HCT116 (cell line): ENCODE measurements around the gene CD200R1L. TPM values are rescaled to one million over a fixed set of nuclear protein-coding genes. Genes with fewer than 3 reads are reported as not detected.

Experiments used
- ATAC-seq: fragments of 200-7000 bp; cut with Tn5 transposase; 2 replicates; pipeline ENCODE4 v1.9.1; 2020; ENCODE audit warnings: mild to moderate bottlenecking, moderate library complexity
- BruUV-seq: library from RNA; stranded (reverse); fragments of 400-500 nt; replicated peaks from 2 replicates; lab custom pipeline; 2021; lab: Mats Ljungman, UMichigan
- CTCF ChIA-PET: fragments of 300-600 bp; sonication (Branson Sonifier 250); formaldehyde crosslinking; loops from one replicate; lab custom pipeline; 2021; ENCODE audit warnings: antibody characterized with exemption; lab: Charles Lee
- POLR2A ChIA-PET: fragments of 300-600, 350-600 bp; sonication (Branson Sonifier 250); formaldehyde crosslinking; loops from one replicate; lab custom pipeline; 2021; ENCODE audit warnings: antibody characterized with exemption; lab: Charles Lee
- RAD21 ChIA-PET, 2 experiments: fragments of 300-600 bp; sonication (Branson Sonifier 250); formaldehyde crosslinking; loops; one replicate each; lab custom pipeline; 2023; ENCODE audit warnings: low total read pairs in 2 of 2; ENCODE audit not compliant: uncharacterized antibody in 2 of 2, unreplicated experiment in 2 of 2, low non-redundant PET in 1 of 2; lab: Charles Lee
- DNase-seq: peaks from one replicate; pipeline ENCODE4 v3.0.0-alpha.2; 2010; ENCODE audit warnings: low read depth, low spot score
- H2AFZ ChIP-seq: fragments of 200-600 bp; shearing (Covaris generic), sonication (generic); 2 replicates; pipeline ENCODE4 v1.6.1; 2017; ENCODE audit warnings: low read depth, mixed run types, mixed read lengths, antibody characterized with exemption, low read length; ENCODE audit not compliant: poor library complexity, severe bottlenecking
- H3K27ac ChIP-seq: 2 replicates; pipeline ENCODE4 v1.5.1; 2012; ENCODE audit warnings: low read depth, low read length
- H3K27me3 ChIP-seq: fragments of 200-600 bp; sonication (generic); 2 replicates; pipeline ENCODE4 v1.6.1; 2016; ENCODE audit warnings: mixed run types, low read length, mixed read lengths; ENCODE audit not compliant: insufficient read depth
- H3K36me3 ChIP-seq, 2 experiments: fragments of 200-500 bp in 1 of 2; fragments of 200-600 bp in 1 of 2; sonication (Bioruptor generic) in 1 of 2; sonication (generic) in 1 of 2; 2 replicates each; pipeline versions ENCODE4 v1.5.1 to v1.6.1; 2014 to 2016; ENCODE audit warnings: low read length in 2 of 2, inconsistent platforms in 1 of 2, mixed read lengths in 1 of 2, mixed run types in 1 of 2; ENCODE audit not compliant: insufficient read depth in 2 of 2, control insufficient read depth in 1 of 2
- H3K4me1 ChIP-seq, 2 experiments: fragments of 200-600 bp in 1 of 2; sonication (generic) in 1 of 2; 2 replicates each; pipeline versions ENCODE4 v1.5.1 to v1.6.1; 2012 to 2017; ENCODE audit warnings: low read length in 2 of 2, inconsistent platforms in 1 of 2, mild to moderate bottlenecking in 1 of 2, mixed read lengths in 1 of 2, mixed run types in 1 of 2, moderate library complexity in 1 of 2; ENCODE audit not compliant: insufficient read depth in 2 of 2, control insufficient read depth in 1 of 2
- H3K4me2 ChIP-seq: fragments of 200-600 bp; sonication (generic); 2 replicates; pipeline ENCODE4 v1.6.1; 2017; ENCODE audit warnings: mixed run types, low read length, mixed read lengths
- H3K4me3 ChIP-seq, 2 experiments: fragments of 200-600 bp in 1 of 2; sonication (generic) in 1 of 2; replicated peaks in 1 of 2; 2 replicates each; pipeline ENCODE4 v1.5.1; 2011 to 2016; ENCODE audit warnings: low read length in 2 of 2, control low read depth in 1 of 2, low read depth in 1 of 2, mild to moderate bottlenecking in 1 of 2, mixed read lengths in 1 of 2, mixed run types in 1 of 2
- H3K79me2 ChIP-seq: fragments of 200-600 bp; sonication (generic); 2 replicates; pipeline ENCODE4 v1.6.1; 2017; ENCODE audit warnings: mild to moderate bottlenecking, mixed run types, low read length, moderate library complexity, mixed read lengths; ENCODE audit not compliant: insufficient read depth
- H3K9ac ChIP-seq: fragments of 200-600 bp; sonication (generic); 2 replicates; pipeline ENCODE4 v1.6.1; 2016; ENCODE audit warnings: low read length, mixed read lengths
- H3K9me2 ChIP-seq: fragments of 200-600 bp; sonication (generic), shearing (Covaris generic); 2 replicates; pipeline ENCODE4 v1.6.1; 2017; ENCODE audit warnings: mixed run types, mild to moderate bottlenecking, moderate library complexity; ENCODE audit not compliant: insufficient read depth
- H3K9me3 ChIP-seq, 2 experiments: fragments of 200-500 bp in 1 of 2; fragments of 200-600 bp in 1 of 2; sonication (Bioruptor generic) in 1 of 2; sonication (generic) in 1 of 2; 2 replicates each; pipeline ENCODE4 v1.6.1; 2014 to 2017; ENCODE audit warnings: low read length in 2 of 2, mixed read lengths in 2 of 2, inconsistent platforms in 1 of 2, low read depth in 1 of 2, mild to moderate bottlenecking in 1 of 2, mixed run types in 1 of 2, moderate library complexity in 1 of 2; ENCODE audit not compliant: control insufficient read depth in 1 of 2, insufficient read depth in 1 of 2
- H4K20me1 ChIP-seq: fragments of 200-600 bp; sonication (generic), shearing (Covaris generic); 2 replicates; pipeline ENCODE4 v1.6.1; 2017; ENCODE audit warnings: mixed run types, mild to moderate bottlenecking, moderate library complexity; ENCODE audit not compliant: insufficient read depth
- ATF3 ChIP-seq: IDR thresholded peaks from 2 replicates; pipeline ENCODE4 v1.6.1; 2012
- ELF1 ChIP-seq: IDR thresholded peaks from 2 replicates; pipeline ENCODE4 v1.6.1; 2012; ENCODE audit warnings: low read depth, borderline replicate concordance
- EZH2 ChIP-seq: fragments of 200-600 bp; sonication (generic); IDR thresholded peaks from 2 replicates; pipeline ENCODE4 v1.6.1; 2017; ENCODE audit warnings: antibody characterized with exemption, mixed run types
- EZH2phosphoT487 ChIP-seq: fragments of 200-600 bp; IDR thresholded peaks from 2 replicates; pipeline ENCODE4 v1.6.1; 2018; ENCODE audit warnings: antibody characterized with exemption, borderline replicate concordance
- JUND ChIP-seq: IDR thresholded peaks from 2 replicates; pipeline ENCODE4 v1.6.1; 2012
- POLR2AphosphoS5 ChIP-seq: IDR thresholded peaks from 2 replicates; pipeline ENCODE4 v1.6.1; 2011; ENCODE audit warnings: mild to moderate bottlenecking, low read depth, low read length, moderate library complexity
- RAD21 ChIP-seq: IDR thresholded peaks from 2 replicates; pipeline ENCODE4 v1.6.1; 2012; ENCODE audit warnings: low read depth, mild to moderate bottlenecking
- SP1 ChIP-seq: IDR thresholded peaks from 2 replicates; pipeline ENCODE4 v1.6.1; 2012; ENCODE audit warnings: low read depth
- SRF ChIP-seq: IDR thresholded peaks from 2 replicates; pipeline ENCODE4 v1.6.1; 2012; ENCODE audit warnings: low read depth
- TCF7L2 ChIP-seq: IDR thresholded peaks from 2 replicates; pipeline ENCODE4 v1.7.0; 2011; ENCODE audit warnings: borderline replicate concordance, inconsistent platforms; ENCODE audit not compliant: insufficient read depth, insufficient read length; ENCODE audit errors: extremely low read depth
- ZBTB33 ChIP-seq: IDR thresholded peaks from 2 replicates; pipeline ENCODE4 v1.6.1; 2011; ENCODE audit warnings: mild to moderate bottlenecking, low read length, moderate library complexity; ENCODE audit not compliant: insufficient replicate concordance; ENCODE audit errors: extremely low read depth
- intact Hi-C: fragments of 100-400 bp; cut with micrococcal nuclease; formaldehyde crosslinking; loops from 2 replicates; pipeline ENCODE4 v1.10.0; 2022
- total RNA-seq: library from RNA; stranded (reverse); gene quantifications from one replicate; pipeline ENCODE4 v1.2.1, GENCODE V29; 2021; ENCODE audit not compliant: unreplicated experiment
- TF ChIP-seq, protein P1 (sequence below): IDR thresholded peaks from 2 replicates; pipeline ENCODE4 v1.6.1; 2012

Gene CD200R1L
- total RNA-seq, 1 experiment from 2014 or later = not detected

DNA sequence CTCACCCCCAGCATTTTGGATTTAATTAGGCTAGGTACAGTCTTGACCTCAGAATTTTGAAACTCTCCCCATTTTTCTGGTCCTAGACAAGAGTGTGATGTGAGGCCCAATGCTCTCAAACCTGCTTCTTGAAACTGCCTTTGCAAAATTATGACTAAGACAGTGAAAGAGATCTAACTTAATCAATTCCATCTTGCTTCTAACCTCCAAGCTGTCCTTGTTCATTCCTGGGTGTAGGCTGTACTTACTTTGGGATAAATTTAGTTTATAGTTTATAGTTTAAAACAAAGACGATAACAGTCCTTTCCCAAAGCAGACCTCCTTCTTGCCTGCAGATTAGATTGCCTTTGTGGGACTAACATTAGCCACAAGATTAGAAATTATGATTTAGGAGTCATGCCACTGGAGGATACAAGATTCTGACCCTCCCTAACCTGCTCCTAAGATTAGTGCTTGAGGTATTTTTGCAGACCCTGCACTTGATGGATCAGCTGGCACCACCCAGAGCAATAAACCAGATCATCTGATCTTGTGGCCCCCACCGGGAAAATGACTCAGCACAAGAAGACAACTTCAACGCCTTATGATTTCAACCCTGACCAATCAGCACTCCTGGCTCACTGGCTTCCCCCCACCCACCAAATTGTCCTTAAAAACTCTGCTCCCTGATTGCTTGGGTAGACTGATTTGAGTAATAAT, 59.6 kb downstream of the CD200R1L start (continued):
- TF ChIP-seq ATF3 (no peak), RAD21 (no peak)
- TF ChIP-seq, protein P1, sequence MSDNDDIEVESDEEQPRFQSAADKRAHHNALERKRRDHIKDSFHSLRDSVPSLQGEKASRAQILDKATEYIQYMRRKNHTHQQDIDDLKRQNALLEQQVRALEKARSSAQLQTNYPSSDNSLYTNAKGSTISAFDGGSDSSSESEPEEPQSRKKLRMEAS = no peak

GRCh38 chr3:112786002-112786590, 60.6 kb downstream of the CD200R1L start:
- H3K4me3 ChIP-seq = no peak overlapping the region
- H3K79me2 ChIP-seq = no peaks in the 10 kb centered on the region
- H3K36me3 ChIP-seq = no peaks in the 10 kb centered on the region
- TF ChIP-seq TCF7L2 (no peak), SRF (no peak), ZBTB33 (no peak), JUND (no peak), ELF1 (no peak), SP1 (no peak), EZH2 (no peak), POLR2AphosphoS5 (no peak), EZH2phosphoT487 (no peak)
- TF ChIP-seq, all 23 proteins: peak for 0
- no peak overlapping the region for H3K27ac ChIP-seq
- H2AFZ ChIP-seq = no peak overlapping the region
- no peaks in the 10 kb centered on the region for H3K27me3 ChIP-seq
- no peaks in the 10 kb centered on the region for H3K9me3 ChIP-seq
- ChIA-PET POLR2A (no interaction called here), CTCF (interaction anchor here (2.8 kb wide), 1 partner anchor 51 kb away, joined by 10 read pairs; no protein-coding TSS in a partner anchor), RAD21 (no interaction called here)
- no peaks in the 10 kb centered on the region for H3K9me2 ChIP-seq
- no peak for ATAC-seq
- H3K4me1 ChIP-seq = no peaks in the 10 kb centered on the region
- DNase-seq = no peak
- no TSS peak for BruUV-seq
- intact Hi-C loops = no loop called here
- H3K9ac ChIP-seq = no peak overlapping the region
- no peaks in the 10 kb centered on the region for H4K20me1 ChIP-seq
- H3K4me2 ChIP-seq = no peak overlapping the region
